ENCODE measurements around the gene ERH.

The ERH gene

DNA sequence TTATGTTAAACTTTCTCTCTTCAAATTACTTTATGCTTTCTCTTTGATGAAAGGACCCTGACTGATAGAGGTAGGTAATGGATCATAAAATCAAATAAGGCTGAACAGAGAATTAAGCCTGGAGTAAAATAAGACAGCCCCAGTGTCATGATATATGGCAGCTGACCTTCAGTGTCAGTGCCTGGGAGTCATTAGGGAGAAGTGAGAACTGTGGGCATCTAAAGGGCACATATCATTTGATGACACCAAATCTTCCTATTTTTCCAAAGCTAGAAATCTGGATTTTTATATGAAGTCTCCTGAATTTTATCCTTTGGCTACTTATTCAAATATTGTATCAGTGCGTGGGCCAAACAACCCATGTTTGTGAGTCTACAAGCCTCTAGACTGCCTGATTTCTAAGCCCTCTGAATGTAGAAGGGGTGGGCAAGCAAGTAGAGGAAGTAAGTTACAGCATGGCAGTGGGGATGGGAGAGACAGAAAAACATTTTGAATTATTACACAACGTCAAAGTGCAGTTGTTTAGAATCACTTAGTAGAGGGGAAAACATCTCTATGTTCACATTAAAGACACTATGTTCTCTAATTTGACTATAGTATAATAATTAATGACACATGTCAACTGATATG is 10.3 kb upstream of the ERH start:
- H3K4me3 ChIP-seq (ENCODE audit: low read depth, low read length), result no peak overlapping the region

DNA sequence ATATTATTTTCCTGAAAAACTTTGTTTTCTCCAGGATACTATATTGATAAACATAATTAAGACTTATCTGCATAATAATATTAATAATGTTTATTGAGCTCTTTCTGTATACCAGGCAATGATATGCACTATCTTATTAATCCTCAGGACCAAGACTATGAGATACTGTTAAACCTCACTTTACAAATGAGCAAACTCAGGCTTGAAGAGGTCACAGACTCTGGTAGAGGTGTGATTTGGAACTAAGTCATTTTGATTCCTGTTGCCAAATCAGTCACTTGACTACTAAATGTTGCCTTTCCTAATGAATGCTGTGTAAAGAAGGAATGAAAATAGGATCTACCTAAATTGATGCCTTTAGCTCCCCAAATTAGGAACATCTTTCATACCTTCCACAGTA is 7.7 kb upstream of the ERH start:
- H3K4me3 ChIP-seq (ENCODE audit: low read depth, low read length), result no peak overlapping the region

More for the DNA sequence above, 10.3 kb upstream of the ERH start:
- TF ChIP-seq, protein P1, sequence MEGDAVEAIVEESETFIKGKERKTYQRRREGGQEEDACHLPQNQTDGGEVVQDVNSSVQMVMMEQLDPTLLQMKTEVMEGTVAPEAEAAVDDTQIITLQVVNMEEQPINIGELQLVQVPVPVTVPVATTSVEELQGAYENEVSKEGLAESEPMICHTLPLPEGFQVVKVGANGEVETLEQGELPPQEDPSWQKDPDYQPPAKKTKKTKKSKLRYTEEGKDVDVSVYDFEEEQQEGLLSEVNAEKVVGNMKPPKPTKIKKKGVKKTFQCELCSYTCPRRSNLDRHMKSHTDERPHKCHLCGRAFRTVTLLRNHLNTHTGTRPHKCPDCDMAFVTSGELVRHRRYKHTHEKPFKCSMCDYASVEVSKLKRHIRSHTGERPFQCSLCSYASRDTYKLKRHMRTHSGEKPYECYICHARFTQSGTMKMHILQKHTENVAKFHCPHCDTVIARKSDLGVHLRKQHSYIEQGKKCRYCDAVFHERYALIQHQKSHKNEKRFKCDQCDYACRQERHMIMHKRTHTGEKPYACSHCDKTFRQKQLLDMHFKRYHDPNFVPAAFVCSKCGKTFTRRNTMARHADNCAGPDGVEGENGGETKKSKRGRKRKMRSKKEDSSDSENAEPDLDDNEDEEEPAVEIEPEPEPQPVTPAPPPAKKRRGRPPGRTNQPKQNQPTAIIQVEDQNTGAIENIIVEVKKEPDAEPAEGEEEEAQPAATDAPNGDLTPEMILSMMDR (IDR thresholded peaks at IDR 0.05; ENCODE audit: borderline replicate concordance, insufficient read depth, low read depth, low read length), result no peak

DNA sequence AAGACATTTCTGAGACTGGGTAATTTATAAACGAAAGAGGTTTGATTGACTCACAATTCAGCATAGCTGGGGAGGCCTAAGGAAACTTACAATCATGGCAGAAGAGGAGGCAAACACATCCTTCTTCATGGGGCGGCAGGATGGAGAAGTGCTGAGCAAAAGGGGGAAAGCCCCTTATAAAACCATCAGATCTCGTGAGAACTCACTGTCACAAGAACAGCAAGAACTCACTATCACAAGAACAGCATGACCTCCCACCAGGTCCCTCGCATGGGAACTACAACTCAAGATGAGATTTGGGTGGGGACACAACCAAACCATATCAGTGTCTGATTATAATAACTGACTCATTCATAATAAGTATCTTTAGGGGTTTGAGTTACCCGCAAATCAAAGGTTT is 6.8 kb upstream of the ERH start:
- H3K4me3 ChIP-seq (ENCODE audit: low read depth, low read length), result no peak overlapping the region
- TF ChIP-seq, protein P1 (IDR thresholded peaks at IDR 0.05; ENCODE audit: borderline replicate concordance, insufficient read depth, low read depth, low read length), result no peak

More for the DNA sequence above, 7.7 kb upstream of the ERH start:
- TF ChIP-seq, protein P1 (IDR thresholded peaks at IDR 0.05; ENCODE audit: borderline replicate concordance, insufficient read depth, low read depth, low read length), result no peak

DNA sequence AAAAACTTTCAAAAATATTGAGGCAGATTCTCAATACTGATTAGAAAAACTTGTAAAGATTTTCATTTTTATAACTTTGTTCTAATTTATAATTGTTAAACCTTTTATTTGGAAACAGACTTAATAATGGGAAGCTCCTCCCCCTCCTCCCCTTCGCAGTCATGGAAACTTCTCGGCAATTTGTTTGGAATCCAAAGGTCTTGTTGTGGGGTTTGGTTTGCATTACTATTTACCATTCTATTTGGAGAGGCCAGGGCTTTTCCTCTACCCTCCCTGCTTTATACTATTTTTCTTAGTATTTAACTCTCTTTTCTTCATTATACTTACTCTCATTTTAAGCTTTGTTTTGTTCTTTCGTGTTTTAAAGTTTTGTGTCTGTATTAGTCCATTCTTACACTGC is 6.4 kb upstream of the ERH start:
- H3K4me3 ChIP-seq (ENCODE audit: low read depth, low read length), result no peak overlapping the region

DNA sequence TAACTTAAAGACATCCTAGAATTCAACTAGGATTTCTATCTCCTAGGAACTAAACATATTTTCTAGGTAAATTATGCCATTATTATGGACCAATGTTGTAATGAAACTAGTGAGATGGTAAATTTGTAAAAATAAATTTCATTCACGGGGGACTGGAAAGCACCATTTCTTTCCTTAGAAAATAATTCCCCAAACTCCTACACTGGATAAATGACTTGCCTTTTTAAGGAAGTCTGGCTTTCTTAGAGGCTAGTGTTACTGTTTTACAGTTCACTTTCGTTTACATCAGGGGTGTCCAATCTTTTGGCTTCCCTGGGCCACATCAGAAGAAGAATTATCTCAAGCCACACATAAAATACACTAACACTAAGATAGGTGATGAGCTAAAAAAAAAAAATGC is 3.7 kb upstream of the ERH start:
- no peak overlapping the region for H3K4me3 ChIP-seq (ENCODE audit: low read depth, low read length)
- TF ChIP-seq, protein P1 (IDR thresholded peaks at IDR 0.05; ENCODE audit: borderline replicate concordance, insufficient read depth, low read depth, low read length), result no peak

More for the DNA sequence above, 6.4 kb upstream of the ERH start:
- TF ChIP-seq, protein P1 (IDR thresholded peaks at IDR 0.05; ENCODE audit: borderline replicate concordance, insufficient read depth, low read depth, low read length), result no peak

DNA sequence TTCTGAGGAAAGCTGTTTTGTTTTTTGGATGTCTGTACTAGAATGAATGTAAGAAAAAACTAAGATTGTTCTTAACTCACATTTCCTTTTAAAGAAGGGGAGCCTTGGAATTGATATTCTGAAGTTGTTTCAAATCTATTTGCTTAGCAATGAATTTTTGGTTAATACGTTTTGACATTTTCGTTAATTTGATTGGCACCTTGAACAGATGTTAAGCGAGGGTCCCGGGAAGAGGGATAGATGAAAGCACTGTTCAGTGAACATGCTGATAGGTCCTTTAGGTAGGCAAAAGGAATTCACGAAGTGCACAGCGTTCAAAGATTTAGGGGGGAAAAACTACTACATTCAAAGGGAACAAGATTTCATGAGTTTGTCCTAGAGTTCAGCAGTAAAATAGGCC is 2.1 kb upstream of the ERH start:
- TF ChIP-seq, protein P1 (IDR thresholded peaks at IDR 0.05; ENCODE audit: borderline replicate concordance, insufficient read depth, low read depth, low read length), result no peak
- H3K4me3 ChIP-seq (ENCODE audit: low read depth, low read length), result no peak overlapping the region

DNA sequence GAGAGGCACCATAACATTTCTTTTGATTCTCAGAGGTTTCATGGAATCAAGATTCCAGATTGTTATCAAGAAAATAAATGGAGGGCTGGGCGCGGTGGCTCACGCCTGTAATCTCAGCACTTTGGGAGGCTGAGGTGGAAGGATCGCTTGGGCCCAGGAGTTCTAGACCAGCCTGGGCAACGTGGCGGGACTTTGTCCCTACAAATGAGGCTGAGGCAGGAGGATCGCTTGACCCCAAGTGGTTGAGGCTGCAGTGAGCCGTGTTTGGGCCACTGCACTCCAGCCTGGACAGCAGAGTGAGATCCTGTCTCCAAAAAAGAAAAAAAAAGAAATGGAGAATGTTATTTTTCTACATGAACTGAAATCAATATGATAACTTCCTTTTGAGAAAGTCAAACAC is 1.7 kb upstream of the ERH start:
- TF ChIP-seq, protein P1 (IDR thresholded peaks at IDR 0.05; ENCODE audit: borderline replicate concordance, insufficient read depth, low read depth, low read length), result no peak
- H3K4me3 ChIP-seq (ENCODE audit: low read depth, low read length), result peak overlapping the region; percentile 17
